Measurements from ENCODE around the gene CHPF.

CHPF gene

GRCh38 chr2:219496825-219497494 lies 46.6 kb downstream of the CHPF start:
- no peak for DNase-seq (ENCODE audit: low spot score)

- no peak for DNase-seq (ENCODE audit: low spot score)
These were observed 47.3 kb downstream of the CHPF start for GRCh38 chr2:219496247-219496824.

GRCh38 chr2:219495531-219496122 lies 48.0 kb downstream of the CHPF start:
- DNase-seq (ENCODE audit: low spot score), result peak; percentile 80

DNA sequence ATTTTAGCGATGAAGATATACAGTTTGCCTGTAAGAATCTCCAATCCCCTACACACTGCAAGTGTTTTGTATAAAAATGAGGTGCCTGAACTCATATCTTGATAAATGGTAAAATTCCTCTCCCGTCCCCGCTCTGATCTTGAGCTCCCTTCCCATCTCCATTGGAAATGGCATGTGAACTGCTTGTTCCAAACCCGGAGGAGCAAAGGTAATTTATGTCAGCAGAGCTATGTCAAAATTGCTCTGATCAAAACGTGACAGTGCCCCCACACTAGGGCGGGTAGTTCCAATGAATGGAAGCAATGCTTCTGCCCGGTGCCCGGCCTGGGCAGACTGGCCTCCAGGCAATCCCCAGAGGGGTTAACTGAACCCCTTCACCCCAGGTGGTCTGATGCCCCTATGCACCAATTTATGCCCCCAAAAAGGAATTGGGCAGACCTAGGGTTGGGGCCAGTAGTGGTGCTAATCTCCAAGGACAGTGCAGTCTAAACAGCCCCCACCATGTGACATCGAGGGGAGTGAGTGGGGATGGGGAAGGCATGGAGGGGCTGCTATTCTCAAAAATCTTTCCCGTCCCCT lies 48.6 kb downstream of the CHPF start:
- DNase-seq (ENCODE audit: low spot score), result no peak

DNA sequence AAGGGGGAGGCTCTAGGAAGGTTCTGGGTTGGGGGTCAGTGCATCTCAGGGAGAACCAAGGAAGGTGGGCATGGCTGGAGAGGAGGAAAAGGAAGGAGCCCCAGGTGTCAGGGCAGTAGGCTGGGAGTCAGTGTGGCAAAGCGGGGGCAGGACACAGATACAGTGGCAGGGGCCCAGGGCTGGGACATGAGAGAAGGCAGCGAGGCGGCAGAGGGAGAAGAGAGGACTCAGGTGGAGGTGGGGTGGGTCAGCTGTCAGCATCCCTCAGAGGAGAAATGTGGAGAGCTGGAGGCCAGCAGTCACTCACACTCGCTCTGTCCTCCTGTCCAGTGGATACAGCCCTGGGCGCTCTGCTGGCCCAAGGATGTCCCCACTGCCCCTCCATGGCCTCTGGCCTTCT lies 50.5 kb downstream of the CHPF start:
- DNase-seq (ENCODE audit: low spot score), result no peak

DNA sequence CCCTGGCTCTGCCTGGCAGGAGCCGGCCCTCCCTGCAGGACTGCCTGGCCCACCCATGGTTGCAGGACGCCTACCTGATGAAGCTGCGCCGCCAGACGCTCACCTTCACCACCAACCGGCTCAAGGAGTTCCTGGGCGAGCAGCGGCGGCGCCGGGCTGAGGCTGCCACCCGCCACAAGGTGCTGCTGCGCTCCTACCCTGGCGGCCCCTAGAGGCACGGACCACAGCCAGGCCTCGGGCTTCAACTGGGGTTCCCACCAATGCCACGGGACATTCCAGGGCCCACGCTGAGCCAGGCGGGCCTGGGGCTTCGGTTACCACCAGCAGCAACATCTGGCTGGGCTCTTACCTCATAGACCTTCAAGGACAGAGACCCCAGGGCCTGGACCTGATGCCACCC lies 51.0 kb downstream of the CHPF start:
- DNase-seq (ENCODE audit: low spot score), result no peak

DNA sequence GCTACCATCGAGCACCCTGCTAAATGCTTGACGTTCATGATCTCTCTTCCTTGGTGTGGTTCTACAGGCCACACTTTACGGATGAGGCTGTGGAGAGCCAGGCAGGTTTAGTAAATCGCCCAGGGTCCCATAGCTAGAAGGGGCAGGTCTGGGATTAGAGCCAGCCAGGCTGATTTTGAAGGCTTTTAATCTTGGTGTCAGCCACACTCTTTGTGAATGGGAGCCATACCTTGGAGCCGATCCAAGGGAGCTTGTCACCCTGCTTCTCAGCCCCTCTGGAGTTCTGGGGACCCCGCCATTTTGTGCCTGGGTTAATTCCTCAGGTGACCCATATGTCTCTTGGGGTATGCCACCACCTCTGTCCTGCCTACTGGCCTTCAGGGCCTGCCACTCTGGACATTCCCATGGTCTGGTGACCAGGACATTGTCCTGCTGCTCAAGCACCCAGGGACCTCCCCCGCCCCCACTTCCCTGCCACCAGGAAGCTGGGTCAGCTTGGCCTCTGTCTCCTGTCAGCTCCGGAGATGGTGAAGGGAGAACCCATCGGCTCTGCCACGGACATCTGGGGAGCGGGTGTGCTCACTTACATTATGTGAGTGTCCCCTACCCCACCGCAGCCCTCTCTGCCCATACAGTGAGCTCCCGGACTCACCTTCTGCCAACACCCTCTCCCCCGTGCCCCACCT lies 52.2 kb downstream of the CHPF start:
- no peak for DNase-seq (ENCODE audit: low spot score)

- no peak for DNase-seq (ENCODE audit: low spot score)
These were observed 52.9 kb downstream of the CHPF start for GRCh38 chr2:219490600-219491130.

DNA sequence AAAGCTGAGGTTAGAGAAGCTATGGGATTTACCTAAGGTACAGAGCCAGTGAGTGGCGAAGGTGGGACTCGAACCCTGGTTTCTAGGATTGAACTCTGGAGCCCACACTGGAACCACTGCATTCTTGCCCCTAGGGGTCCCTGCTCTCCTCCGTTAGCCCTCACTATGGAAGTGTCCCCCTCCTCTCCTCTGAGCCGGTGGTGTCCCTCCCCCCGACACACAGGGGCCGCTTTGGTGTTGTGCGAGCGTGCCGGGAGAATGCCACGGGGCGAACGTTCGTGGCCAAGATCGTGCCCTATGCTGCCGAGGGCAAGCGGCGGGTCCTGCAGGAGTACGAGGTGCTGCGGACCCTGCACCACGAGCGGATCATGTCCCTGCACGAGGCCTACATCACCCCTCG lies 53.4 kb downstream of the CHPF start:
- no peak for DNase-seq (ENCODE audit: low spot score)

- no peak for DNase-seq (ENCODE audit: low spot score)
These were observed 54.3 kb downstream of the CHPF start for GRCh38 chr2:219489315-219489714.
